Prostate gland (tissue), 2 donors: ENCODE results near the gene CFAP100.

ENCODE experiments used
- POLR2A ChIP-seq: fragments of 450-650 bp; IDR thresholded peaks from one replicate; pipeline ENCODE4 v1.6.1; 2016; ENCODE audit warnings: antibody characterized with exemption, mild to moderate bottlenecking
- TF ChIP-seq, protein P1 (sequence below), 4 experiments: fragments of 200-600 bp in 2 of 4; fragments of 450-650 bp in 2 of 4; sonication (generic) in 2 of 4; IDR thresholded peaks; 1 replicate in 3 of 4; 2 replicates in 1 of 4; pipeline ENCODE4 v1.5.1; 2016 to 2019; ENCODE audit warnings: antibody characterized with exemption in 4 of 4, mild to moderate bottlenecking in 2 of 4, moderate library complexity in 2 of 4

DNA sequence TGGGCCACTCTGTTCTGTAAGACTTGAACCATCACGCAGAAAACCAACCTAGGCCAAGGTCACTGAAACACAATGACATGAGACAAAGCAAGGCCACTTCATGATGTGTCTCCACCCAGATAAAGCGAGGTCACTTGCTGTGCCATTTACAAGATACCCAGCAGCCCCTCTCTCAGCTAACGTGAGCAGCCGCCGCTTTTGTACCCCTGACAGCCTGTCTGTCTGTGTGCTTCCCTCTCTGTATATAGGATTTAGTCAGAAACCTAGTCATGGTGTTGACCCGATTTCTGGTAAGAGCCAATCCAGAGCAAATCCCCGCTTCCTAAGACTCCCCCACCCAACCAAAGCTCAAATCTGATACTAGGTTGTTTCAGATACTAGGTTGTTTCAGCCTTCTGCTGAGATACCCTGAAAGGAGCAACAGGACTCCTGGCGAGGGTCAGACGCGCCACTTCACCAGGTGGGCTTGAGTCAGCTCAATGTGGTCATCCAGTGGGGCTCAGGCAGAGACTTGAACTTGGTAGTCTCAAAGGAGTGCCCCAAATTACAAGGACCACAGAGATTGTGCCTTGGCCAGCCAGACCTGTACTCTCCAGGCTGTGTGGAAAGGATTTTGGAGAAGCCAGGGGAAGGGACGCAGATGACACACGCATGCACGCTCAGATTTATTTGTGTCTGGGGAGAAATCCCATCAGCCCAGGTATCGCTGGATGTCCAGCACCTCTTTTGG lies 84.0 kb downstream of the CFAP100 start:
- TF ChIP-seq, protein P1, sequence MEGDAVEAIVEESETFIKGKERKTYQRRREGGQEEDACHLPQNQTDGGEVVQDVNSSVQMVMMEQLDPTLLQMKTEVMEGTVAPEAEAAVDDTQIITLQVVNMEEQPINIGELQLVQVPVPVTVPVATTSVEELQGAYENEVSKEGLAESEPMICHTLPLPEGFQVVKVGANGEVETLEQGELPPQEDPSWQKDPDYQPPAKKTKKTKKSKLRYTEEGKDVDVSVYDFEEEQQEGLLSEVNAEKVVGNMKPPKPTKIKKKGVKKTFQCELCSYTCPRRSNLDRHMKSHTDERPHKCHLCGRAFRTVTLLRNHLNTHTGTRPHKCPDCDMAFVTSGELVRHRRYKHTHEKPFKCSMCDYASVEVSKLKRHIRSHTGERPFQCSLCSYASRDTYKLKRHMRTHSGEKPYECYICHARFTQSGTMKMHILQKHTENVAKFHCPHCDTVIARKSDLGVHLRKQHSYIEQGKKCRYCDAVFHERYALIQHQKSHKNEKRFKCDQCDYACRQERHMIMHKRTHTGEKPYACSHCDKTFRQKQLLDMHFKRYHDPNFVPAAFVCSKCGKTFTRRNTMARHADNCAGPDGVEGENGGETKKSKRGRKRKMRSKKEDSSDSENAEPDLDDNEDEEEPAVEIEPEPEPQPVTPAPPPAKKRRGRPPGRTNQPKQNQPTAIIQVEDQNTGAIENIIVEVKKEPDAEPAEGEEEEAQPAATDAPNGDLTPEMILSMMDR (IDR thresholded peaks at IDR 0.05): no peak
- TF ChIP-seq POLR2A: no peak
